IPS-NIHi7 (cell line): ENCODE measurements around the gene RHOJ.
"Not testable (repeated sequence)": the region's sequence is repeated elsewhere in the genome, so short reads cannot be mapped to it uniquely, and the experiment has no call there.

Source experiments
- DNase-seq: peaks from one replicate; pipeline ENCODE4 v3.0.0; 2012; ENCODE audit warnings: mixed read lengths; ENCODE audit errors: extremely low spot score

The RHOJ gene

DNA sequence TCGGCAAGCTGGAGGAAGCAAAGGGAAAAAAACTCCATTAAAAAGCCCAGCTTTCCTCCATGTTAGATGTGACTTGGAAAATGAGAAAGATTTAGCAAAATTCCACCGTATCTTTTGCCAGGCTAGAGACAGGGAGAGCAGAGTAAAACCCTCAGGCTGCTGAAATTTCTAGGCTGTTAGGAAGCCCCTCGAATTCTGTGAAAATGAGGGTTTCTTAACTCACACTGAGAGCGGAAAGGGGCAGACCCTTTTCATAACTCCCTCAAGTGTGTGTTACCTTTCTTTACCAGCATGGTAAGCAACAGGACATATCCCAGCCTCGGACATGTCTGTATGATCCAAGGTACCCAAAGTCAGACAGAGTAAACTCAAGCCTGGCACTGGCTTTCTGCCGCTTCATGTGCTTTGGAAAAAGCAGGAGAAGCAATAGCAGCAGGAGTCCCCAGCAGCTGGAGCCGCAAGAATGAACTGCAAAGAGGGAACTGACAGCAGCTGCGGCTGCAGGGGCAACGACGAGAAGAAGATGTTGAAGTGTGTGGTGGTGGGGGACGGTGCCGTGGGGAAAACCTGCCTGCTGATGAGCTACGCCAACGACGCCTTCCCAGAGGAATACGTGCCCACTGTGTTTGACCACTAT is at the start of gene RHOJ:
TSS of gene RHOJ (plus strand) at position 37 of the 637 bp plus-strand sequence. CDS start at position 464, 427 bp downstream.
- DNase-seq = peak; percentile 30

DNA sequence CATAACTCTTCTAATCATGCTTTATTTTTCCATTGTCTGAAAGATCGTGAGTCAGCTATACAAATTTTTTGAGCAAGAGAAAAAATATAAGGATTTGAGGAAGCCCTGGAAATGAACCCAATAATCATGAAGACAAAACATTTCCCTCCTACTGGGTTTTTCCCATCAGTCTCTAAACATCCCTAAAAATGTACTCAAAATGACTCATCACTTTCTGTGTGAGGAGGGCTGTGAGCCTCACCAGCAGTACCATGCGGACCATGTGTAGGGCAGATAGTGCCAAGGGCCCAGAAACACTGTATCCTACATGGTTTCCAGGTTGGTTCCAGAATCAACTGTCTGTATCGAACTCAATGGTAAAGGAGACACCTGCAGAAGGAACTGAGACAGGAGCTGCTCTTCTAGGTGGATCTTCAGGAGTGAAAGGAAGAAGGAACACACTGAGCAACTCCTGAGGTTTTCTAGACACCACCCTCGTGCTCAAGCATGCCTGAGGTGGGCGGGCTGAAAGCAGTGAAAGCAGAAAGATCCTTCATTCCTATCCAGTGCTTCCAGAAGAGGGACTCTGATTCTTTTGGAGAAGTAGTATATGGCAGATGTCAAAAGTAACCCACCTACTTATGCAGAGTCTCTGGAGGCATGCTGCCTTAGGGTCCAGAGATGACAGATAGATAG is 48.6 kb upstream of the RHOJ start:
- DNase-seq = no peak

DNA sequence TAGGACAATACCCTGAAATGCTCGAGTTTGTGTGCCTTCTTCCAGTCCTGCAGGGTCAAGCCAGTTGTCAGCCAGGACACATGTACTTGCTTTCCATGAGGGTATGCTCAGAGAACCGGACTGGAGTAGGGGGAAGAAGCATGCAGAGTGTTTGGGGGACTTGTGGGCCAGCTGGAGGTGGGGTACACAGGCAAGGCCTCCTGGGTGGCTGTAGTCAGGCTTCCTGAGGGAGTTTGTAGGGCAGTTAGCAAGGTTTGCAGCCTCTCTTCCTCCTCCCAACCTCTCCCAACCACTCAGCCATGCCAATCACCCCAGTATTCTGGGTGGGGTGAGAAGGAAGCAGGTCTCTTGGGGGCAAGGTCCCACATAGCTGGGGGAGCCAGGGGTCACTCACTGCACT is 47.0 kb upstream of the RHOJ start:
- DNase-seq = no peak

DNA sequence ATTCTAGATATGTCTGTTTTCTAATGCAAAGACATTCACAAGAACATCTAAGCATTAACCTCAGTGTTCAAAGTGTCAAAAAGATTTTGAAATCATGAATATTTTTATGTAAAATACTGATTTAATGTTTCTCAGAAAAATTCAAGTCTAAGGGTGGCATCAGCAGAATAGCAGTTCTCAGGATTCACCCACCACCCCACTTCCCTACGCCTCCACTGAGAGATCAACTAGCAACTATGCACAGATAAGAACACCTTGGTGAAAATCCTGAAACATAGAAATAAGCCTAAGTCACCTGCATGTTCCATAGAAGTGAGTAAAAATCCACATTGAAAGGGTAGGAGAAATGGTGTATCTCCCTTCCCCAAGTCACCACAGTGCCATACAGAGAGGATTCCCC is 40.9 kb upstream of the RHOJ start:
- no peak for DNase-seq

DNA sequence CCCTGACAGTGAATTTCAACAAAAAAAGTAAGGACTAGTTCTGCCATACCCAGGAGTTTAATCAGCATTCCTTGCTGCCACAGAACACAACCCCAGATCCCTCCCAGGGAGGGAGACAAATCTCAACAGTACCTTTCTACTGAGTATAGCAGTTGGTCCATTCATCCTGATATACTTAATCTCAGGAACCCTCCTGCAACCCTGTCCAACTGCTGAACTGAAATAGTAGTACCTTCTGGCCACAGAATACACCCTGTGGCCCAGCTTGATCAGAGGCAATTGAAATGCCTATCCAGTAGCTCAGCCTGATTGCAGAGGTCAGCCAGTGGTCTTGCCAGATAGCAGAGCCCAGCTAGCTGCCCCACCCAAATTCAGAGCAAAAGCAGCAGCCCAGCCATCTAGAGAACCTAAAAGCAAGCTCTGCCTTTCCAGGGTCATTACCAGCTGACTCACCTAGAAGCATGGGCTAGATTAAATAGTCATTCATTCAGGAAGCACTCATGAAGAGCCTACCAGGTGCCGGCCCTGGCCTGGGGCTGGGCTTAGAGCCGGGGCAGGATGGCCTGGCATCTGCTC is 40.0 kb upstream of the RHOJ start:
- DNase-seq = no peak

DNA sequence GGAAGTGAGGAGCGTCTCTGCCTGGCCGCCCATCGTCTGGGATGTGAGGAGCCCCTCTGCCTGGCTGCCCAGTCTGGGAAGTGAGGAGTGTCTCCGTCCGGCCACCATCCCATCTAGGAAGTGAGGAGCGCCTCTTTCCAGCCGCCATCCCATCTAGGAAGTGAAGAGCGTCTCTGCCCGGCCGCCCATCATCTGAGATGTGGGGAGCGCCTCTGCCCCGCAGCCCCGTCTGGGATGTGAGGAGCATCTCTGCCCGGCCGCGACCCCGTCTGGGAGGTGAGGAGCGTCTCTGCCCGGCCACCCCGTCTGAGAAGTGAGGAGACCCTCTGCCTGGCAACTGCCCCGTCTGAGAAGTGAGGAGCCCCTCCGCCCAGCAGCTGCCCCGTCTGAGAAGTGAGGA is 39.0 kb upstream of the RHOJ start:
- not testable (repeated sequence) for DNase-seq

DNA sequence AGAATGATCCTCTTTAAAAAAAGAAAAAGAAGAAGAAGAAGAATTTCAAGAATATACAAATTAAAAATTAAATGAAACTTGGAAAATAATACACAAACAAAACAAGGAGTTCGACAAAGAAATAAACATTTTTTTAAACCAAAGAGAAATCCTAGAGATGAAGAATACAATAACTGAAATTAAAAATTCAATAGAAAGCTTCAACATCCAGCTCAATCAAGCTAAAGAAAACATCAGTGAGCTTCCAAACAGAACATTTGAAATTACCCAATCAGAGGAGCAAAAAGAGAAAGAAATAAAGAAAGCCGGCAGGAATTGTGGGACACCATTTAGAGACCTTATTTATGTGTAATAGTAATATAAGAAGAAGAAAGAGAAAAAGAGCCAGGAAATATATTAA is 37.2 kb upstream of the RHOJ start:
- DNase-seq = no peak

DNA sequence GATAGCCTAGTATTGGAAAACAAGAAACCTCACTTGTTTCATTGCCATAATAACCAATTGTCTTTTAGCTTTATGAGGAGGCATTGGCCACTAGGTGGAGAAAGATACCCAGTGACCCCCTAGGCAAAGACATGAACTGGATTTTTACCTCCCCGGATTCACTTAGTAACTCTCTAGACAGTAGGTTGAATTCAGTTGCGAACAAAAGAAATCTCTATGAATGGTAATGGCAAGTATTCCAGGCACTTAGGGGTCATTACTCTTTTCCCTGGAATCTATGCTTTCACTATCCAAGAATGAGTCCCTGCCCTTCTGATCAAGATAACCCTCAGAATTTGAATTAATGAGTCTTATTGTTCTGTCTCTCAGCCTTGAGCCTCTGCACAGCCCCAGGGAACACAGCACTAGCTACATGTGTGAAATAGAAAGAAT is 29.5 kb upstream of the RHOJ start:
- DNase-seq = peak; percentile 60

DNA sequence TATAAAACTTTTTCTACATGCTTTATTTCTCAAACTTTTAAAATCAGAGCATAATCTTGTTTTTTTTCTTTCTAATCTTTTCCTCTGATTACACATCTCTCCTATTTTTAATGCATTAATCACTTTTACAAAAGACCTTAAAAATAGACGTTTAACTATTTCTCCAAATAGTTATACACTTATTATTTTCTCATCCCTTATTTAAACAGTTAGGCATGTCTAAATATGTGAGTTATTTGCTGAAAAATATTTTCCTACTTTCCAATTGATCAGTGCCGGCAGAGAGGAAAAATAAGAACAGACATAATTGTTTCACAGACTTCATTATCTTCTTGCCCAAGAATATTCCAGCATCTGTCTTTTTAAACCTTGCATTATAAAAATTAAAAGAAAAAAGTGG is 28.7 kb upstream of the RHOJ start:
- no peak for DNase-seq

DNA sequence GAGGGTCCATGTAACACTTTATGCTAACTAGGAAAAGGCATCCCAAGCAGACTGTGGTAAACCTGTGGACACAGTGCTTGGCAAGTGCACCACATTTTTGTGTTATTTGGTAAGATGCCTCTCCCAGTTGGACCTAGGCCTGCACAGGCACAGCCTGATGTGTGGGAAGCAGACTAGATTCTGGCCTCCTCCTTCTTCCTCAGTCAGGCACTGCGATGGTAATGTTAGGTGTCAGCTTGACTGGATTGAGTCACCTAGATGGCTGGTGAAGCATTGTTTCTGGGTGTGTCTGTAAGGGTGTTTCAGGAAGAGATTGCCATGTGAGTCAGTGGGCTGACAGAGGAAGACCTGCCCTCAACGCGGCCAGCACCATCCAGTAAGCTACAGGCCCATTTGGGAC is 25.3 kb upstream of the RHOJ start:
- no peak for DNase-seq

DNA sequence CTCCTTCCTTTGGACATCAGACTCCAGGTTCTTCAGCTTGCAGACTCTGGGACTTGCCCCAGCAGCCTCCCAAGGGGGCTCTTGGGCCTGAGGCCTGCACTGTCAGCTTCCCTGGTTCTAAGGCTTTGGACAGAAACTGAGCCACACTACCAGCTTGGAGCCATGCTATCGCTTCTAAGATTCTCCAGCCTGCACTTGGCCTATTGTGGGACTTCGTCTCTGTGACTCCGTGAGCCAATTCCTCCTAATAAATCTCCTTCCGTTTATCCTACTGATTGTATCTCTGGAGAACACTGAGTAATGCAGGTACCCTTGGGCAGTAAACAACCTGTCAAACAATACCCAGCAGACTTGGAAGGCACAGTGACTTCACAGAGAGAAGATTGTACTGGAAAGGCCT is 24.9 kb upstream of the RHOJ start:
- DNase-seq = no peak

DNA sequence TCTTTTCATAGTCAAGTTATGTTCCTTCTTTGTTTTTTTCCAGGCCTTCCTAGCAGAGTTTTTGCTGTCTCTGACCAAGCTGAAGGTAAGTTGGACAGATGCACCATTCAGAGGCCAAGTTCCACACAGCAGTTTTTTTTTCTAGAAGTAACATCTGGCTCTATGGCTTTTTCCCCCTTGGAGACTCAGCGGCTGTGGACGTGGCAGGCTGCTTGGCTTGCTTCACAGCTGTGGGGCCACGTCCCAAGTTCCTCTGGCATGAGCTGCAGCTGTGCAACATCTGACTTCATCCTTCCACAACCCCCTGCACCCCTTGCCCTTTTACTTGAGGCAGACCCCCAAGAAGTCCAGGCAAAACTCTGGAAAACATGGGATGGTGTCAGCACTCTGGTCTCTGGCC is 24.2 kb upstream of the RHOJ start:
- DNase-seq = no peak

DNA sequence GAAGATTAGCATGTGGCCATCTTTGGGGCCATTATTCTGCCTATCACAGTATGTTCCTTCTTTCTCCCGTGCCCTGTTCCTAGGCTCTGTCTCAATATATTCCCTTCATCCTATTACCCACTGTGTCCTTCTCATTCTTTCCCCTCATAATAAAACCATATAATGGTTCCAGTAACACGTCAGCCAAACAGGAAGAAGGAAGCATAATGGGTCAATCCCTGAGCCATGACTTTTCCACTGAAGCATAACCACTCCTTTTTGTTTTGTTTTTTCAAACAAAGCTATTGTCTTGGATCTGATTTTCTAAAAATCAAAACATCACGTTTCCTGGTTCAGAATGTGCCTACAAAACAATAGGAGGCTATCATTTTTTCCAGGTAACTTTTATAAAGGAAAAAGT is 21.3 kb upstream of the RHOJ start:
- DNase-seq = no peak

DNA sequence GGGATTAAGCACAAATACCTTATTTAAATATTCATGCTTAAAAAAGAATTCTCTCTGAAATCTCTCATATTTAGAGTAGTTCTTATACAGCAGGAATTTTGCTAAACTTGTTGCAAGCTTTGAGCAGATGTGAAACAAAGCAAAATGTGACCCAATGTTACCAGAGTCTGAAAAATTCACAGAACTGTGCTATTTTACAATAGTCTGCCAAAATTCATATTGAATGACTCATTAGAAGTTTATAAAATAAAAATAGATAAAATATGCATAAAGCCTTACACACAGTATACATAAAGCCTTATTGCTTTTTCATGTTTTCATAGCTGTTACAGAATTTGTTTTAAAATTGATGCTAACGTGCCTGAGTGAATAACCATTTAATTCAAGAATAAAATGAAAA is 17.8 kb upstream of the RHOJ start:
- DNase-seq = no peak

DNA sequence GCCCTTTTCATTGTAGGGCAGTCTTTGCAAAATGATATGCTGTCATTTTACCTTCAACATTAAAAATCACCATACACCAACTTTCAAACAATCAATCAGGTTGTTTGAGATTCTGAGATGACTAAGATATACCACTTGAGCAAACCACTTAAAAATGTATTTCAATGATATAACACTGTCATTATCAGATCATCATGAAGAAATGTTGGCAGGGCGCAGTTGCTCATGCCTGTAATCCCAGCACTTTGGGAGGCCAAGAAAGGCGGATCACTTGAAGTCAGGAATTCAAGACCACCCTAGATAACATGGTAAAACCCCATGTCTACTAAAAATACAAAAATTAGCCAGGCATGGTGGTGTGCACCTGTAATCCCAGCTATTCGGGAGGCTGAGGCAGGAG is 13.0 kb upstream of the RHOJ start:
- DNase-seq = no peak

DNA sequence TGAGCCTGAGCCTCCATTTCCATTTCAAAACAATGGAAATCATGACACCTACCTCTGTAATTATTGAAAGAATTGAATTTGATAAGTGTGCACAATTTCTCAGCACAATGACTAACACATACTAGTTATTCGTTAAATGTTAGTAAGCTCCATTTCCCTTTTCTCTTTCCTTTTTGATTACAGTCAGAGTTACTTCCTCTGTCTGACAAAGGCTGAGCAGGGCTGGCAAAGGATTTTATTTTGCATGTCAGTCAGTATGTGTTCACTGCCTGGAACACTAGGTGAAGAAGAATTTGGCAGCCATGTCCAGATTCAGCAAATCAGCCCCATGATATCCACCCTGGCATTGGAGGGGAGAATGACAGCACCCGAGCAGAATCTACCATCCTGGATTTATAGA is 12.2 kb upstream of the RHOJ start:
- no peak for DNase-seq

DNA sequence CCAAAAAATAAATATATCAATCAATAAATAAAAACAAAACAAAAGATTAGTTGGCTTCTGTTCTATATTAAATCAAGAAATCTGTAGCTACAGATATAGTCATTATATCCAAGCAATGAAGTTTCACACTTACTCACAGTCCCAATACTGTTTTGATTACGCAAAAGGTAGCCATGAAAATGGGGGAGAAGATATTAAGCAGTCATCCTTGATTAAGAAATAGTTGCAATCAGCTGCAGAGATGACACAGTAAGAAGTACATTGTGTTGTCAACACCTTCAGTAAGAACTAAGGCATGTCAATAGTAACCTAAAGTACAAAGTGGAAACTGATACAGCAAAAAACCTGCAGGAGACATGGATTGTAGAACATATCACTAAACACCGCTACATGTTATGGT is 11.0 kb upstream of the RHOJ start:
- DNase-seq = no peak

DNA sequence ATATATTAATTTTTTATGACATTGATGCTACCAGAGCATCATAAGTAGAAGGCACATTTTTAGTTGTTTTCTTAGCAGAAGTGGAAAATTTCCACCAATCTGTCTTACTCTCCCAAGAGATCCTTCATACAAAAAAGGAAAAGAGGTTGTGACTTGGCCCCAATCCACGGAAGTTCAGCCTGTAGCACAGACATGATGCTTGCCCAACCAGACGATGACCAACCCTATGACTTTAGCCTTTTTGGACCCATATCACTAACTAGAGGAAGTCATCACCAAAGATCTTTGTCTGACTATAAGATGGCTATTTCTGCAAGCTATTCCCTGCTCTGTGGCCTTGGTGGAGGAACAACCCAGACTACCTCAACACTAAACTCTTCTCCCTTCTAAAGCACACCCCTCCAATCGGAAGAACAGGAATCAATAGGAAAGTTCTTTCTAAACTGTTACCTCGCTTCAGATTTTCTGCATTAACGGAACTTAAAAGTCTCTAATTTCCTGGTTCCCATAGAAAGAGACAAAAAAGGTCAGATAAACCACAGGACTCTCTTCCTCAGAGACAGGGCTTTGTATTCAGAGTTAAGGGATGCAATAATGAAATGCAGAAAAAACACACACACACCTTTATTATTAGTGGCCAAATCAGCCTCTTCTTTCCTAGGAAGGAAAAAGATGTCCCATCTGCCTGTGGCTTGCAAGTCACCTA is 4.1 kb upstream of the RHOJ start:
- DNase-seq = no peak

DNA sequence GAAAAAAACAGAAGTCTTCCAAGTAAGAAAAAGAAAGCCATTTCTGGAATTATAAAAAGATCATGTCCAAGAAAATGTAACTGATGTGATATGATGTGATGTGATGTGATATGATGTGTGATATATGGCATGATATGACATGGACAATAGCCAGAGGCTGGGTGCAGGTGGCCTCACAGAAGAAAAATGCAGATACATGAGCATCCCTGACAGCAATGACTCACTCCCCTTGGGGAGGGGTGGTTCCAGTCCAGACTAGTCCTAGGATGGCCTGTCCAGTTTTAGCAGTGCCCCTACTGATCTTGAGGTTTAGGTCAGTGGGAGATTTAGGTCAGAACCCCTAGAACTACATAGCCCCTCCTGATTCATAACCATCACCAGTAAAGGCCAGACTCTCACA is 3.5 kb upstream of the RHOJ start:
- no peak for DNase-seq

DNA sequence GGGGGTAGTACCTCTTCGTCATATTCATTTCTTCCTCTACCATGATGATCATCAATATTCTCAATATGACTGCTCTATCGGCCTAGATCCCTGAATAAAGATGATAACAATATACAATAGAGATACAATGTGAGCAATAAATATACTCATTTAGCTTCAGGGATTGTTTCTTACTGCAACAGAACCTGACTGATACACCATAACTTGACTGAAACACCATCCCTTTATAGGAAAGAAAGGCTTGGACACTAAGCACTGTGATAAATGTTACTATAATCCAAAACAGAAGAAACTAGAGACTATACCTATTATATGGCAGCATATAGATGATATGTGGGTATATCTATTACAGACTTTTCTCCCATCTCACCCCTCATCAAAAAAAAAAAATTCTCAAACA is 1.2 kb upstream of the RHOJ start:
- no peak for DNase-seq

DNA sequence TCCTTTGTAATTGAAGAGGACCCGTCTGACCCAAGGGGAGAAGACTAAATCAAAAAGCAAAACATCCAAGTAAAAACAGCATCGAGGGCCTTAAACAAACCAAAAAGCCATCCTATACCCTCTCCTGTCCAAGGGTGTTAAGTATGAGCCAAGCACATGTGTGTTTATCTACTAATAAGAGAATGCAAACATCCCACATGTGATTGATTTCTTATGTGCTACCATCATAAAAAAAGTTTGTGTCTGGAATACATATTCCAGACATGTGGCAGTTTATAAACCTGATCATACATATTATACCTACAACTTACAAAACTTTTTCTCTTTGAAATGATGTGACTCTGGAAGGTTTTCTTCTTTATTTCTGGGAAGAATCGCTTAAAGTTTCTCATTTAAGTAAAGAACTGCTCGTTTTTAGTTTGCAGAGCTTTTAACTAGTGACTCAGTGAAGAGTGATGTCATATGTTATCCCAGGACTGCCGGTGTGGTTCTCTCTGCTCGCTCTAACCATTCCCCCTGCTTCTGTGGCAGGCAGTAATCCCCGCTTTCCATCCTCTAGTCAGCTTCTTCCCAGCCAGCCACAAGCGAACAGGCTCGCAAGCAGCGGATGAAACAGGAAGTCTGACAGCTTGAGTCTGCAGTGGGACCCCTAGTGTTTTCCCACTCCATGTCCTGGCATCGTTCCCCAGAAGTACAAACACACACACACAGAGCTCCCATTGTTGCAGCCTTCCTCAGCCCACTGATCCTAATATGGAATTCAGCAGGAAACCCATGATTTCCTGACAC is 431 bp upstream of the RHOJ start:
- peak; percentile 66 for DNase-seq

DNA sequence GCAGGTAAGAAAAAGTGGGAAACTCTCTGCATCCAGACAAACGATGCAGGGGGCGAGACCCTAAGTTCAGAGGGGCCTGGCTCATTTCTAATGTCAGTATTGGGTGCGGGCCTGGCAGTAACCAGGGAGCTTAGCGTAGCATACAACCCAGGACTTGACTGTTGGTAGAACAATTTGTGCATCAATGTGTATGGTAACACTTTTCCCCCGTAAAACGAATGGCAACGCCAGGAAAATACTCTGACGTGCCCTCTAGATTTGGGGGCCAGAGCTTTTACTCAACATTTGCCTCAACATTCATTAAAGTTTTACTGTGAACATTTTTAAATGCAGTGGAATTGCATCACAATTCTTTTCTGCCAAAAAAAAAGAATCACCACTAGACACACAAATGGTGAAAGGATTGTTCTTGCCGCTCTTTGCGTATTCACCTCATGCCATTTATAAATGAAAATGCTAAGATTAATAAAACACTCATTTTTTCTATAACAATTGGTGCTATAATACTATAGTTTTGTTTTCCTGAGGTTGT is 867 bp downstream of the RHOJ start:
- DNase-seq = no peak
